Measurements from ENCODE around the gene DMRTC2.

The DMRTC2 gene

GRCh38 chr19:41847351-41848105, 2.7 kb downstream of the DMRTC2 start:
- no peak for DNase-seq (ENCODE audit: low read depth in 2 of 2)

DNA sequence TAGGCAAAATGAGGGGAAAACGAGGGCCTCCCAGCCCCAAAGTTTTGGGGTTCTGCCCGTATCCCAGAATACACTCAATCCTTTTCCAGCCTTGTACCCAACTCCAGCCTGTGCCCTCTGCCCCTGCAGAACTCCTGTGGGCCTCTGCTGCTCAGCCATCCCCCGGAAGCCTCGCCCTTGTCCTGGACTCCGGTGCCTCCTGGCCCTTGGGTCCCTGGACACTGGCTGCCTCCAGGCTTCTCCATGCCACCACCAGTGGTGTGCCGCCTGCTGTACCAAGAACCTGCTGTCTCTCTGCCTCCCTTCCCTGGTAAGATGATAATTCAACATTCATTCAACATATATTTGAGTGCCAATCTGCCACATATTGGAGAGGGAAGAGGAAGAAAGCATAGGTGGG, 3.8 kb downstream of the DMRTC2 start:
- no peak for DNase-seq (ENCODE audit: low read depth in 2 of 2)

GRCh38 chr19:41849067-41849466, 4.2 kb downstream of the DMRTC2 start:
- no peak for DNase-seq (ENCODE audit: low read depth in 2 of 2)

- no peak for DNase-seq (ENCODE audit: low read depth in 2 of 2)
Measured at GRCh38 chr19:41850381-41850780, 5.5 kb downstream of the DMRTC2 start.

GRCh38 chr19:41851456-41851855, 6.6 kb downstream of the DMRTC2 start:
- DNase-seq (ENCODE audit: low read depth in 2 of 2): no peak

- no peak for DNase-seq (ENCODE audit: low read depth in 2 of 2)
Measured at GRCh38 chr19:41853344-41853743, 8.5 kb downstream of the DMRTC2 start.

DNA sequence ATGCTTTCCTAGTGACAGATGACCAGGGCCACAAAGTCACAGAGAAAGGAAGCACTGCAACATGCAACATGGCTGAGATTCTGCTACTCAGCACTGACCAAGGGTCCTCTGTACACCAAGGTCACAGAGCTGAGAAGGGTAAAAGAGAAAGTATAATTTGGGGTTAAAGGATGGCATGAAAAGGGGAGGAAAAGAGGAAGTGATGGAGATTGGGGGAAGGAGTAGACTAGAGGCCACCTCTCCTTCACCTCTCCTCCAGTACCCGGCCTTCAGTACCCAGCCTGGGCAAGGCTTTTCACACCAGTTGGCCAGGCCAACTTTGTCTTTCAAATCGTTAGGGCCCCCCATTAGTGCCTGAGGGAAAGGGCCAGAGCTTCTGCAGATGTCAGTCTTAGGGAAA, 8.9 kb downstream of the DMRTC2 start:
- DNase-seq (ENCODE audit: low read depth in 2 of 2): no peak

DNA sequence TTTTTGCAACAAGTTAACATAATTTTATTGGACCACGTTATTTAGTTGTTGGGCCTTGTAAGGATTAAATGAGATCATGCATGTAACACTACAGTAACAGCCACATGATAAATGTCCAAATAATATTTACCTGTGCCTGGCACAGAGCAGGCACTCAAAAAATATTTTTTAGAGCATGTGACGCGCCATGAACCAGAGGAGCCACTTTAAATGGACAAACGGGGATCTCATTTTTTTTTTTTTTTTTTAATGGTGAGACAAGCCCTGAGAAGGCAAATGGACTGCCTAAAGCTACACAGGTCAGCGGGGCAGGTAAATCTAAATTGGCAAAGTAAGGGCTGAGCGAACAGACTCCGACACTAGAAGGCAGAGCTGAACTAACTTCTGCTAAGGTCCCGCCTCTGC, 14.4 kb downstream of the DMRTC2 start:
- no peak for DNase-seq (ENCODE audit: low read depth in 2 of 2)

DNA sequence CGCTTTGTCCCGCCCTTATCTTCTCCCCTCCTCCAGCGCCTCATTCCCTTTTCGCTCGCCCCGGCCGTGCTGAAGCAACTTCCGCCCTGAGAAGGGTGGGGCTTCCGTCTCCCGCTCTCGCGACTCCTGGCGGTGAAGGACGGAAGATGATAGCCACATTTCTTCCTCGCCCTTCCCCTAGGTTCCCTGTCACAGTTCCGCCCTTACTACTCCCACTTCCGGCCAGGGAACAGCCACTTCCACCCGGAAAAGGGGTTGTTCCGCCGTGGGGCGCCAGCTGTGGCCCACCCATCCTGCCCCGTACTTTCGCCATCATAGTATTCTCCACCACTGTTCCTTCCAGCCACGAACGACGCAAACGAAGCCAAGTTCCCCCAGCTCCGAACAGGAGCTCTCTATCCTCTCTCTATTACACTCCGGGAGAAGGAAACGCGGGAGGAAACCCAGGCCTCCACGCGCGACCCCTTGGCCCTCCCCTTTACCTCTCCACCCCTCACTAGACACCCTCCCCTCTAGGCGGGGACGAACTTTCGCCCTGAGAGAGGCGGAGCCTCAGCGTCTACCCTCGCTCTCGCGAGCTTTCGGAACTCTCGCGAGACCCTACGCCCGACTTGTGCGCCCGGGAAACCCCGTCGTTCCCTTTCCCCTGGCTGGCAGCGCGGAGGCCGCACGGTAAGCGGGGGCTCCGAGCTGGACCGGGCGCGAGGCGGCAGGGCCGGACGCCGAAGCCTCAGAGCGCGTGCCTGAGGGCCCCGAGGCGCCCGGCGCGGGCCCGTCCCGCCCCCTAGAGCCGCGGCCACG, 15.0 kb downstream of the DMRTC2 start, which contains the start of gene RPS19:
Gene RPS19 (plus strand): TSS at position 638 of the 801 bp plus-strand sequence. CDS start 520 bp downstream, outside the sequence.
- DNase-seq (ENCODE audit: low read depth in 2 of 2): peak; percentile 97 to 98

- no peak for DNase-seq (ENCODE audit: low read depth in 2 of 2)
Measured at GRCh38 chr19:41860419-41861115, 15.7 kb downstream of the DMRTC2 start.

GRCh38 chr19:41861116-41861768, 16.4 kb downstream of the DMRTC2 start:
- DNase-seq (ENCODE audit: low read depth in 2 of 2): no peak

DNA sequence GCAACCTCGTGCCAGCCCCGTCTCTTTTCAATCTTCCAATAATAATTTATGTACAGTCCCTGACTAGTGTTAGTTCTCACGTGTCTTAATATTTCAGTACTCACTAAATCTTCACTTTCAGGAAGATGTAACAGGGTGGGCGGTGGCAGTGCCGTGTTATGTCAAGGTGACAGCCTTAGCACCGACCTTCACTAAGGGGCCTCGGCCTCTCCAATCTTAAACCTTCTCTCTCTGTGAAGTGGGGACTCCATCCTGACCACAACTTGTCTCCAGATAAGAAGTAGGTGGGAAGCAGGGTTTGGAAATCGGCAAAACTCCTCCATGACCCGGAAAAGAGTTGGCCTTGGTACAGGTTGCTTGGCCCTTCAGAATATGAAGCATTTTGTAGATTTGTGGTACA, 17.0 kb downstream of the DMRTC2 start:
- no peak for DNase-seq (ENCODE audit: low read depth in 2 of 2)

DNA sequence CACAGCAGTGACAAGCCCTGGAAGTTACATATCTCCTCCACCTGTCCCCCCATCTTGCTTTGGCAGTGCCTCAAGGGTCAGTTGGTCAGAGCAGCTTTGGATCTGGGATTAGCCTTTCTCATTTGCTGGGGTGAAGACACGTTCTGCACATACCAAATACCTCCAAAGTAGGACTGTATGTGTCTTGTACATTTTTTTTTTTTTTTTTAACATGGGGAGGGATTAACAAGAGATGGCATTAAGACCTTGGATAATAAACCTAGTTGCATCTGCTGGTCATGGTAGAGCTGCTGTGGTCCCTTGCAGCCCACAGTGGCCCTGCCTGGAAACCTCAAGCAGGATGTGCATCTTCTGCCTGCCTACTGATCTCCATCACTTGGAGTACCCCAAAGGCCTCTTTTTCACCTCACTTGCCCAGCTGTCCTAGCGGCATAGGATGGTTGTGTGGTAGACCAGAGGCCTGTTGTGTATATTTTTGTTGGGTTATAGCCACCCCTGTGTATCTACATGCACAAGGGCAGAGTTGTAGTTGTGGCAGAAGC, 17.7 kb downstream of the DMRTC2 start:
- no peak for DNase-seq (ENCODE audit: low read depth in 2 of 2)

GRCh38 chr19:41863209-41863931, 18.5 kb downstream of the DMRTC2 start:
- no peak for DNase-seq (ENCODE audit: low read depth in 2 of 2)

GRCh38 chr19:41864374-41864773, 19.5 kb downstream of the DMRTC2 start:
- DNase-seq (ENCODE audit: low read depth in 2 of 2): no peak

DNA sequence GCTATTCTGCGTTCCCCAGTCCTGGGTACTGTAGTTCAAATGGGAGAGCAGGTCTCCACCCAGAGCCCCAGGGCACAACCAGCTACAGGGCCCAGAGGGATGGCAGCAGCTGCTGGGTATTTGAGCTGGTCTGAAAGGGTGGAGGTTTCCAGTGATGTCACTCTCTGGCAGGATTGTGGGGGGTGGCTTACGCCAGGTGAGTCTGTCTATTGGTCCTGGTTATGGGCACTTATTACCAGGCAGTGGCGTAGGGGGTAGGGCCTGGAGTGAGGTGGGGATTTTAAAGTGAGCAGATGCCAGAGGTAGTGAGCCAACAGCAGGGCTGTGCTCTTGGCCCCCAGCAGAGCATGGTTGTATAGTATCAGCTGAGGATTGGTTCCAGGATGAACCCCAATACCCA, 21.4 kb downstream of the DMRTC2 start:
- no peak for DNase-seq (ENCODE audit: low read depth in 2 of 2)

GRCh38 chr19:41868120-41868988, 23.5 kb downstream of the DMRTC2 start:
- no peak for DNase-seq (ENCODE audit: low read depth in 2 of 2)

GRCh38 chr19:41868989-41869300, 24.1 kb downstream of the DMRTC2 start:
- no peak for DNase-seq (ENCODE audit: low read depth in 2 of 2)

GRCh38 chr19:41869374-41869955, 24.6 kb downstream of the DMRTC2 start:
- DNase-seq (ENCODE audit: low read depth in 2 of 2): no peak

GRCh38 chr19:41870401-41870873, 25.6 kb downstream of the DMRTC2 start:
- no peak for DNase-seq (ENCODE audit: low read depth in 2 of 2)
